Body of pancreas (tissue), 4 donors: Measurements from ENCODE around the gene SCG5. TPM values are rescaled to one million over a fixed set of nuclear protein-coding genes. Genes with fewer than 3 reads are reported as not detected.

ENCODE experiments used
- ATAC-seq: fragments of 150-250 bp; one replicate; pipeline ENCODE4 v1.9.1; 2016
- DNase-seq, 4 donors: peaks; one replicate each; pipeline ENCODE4 v3.0.0-alpha.2; 2019
- H3K27ac ChIP-seq, 4 donors: fragments of 200-600 bp; sonication (generic); 1 replicate in 3 of 4; 2 replicates in 1 of 4; pipeline versions ENCODE4 v1.5.1 to v1.6.1; 2016 to 2019; ENCODE audit warnings: mild to moderate bottlenecking in 1 of 4, mixed read lengths in 1 of 4, moderate library complexity in 1 of 4
- H3K27me3 ChIP-seq, 2 donors: fragments of 200-600 bp; sonication (generic); one replicate each; pipeline ENCODE4 v1.6.0; 2016; ENCODE audit warnings: mild to moderate bottlenecking in 1 of 2
- H3K36me3 ChIP-seq, 2 donors: fragments of 200-600 bp; sonication (generic); replicated peaks in 1 of 2; 2 replicates each; pipeline ENCODE4 v1.5.1; 2016; ENCODE audit warnings: low read depth in 2 of 2; ENCODE audit not compliant: insufficient read depth in 1 of 2
- H3K4me1 ChIP-seq: fragments of 200-600 bp; sonication (generic); one replicate; pipeline ENCODE4 v1.6.0; 2016
- H3K4me3 ChIP-seq, 2 donors: fragments of 200-600 bp; sonication (generic); 1 replicate in 1 of 2; 2 replicates in 1 of 2; pipeline ENCODE4 v1.5.1; 2016 to 2019
- H3K9me3 ChIP-seq, 3 donors: fragments of 200-600 bp; sonication (generic); 1 replicate in 2 of 3; 2 replicates in 1 of 3; pipeline ENCODE4 v1.5.1; 2016
- POLR2A ChIP-seq, 3 donors: fragments of 450-650 bp; IDR thresholded peaks; one replicate each; pipeline ENCODE4 v1.6.1; 2016; ENCODE audit warnings: antibody characterized with exemption in 3 of 3, mild to moderate bottlenecking in 2 of 3
- WGBS, 2 donors: methylation state at CpG; one replicate each; pipeline ENCODE4 v1.1.5; 2017; 5-methylcytosine and 5-hydroxymethylcytosine counted together
- intact Hi-C: fragments of 100-400 bp; cut with DNase I; formaldehyde crosslinking; loops from one replicate; pipeline ENCODE4 v1.15.1; 2023
- total RNA-seq, 2 donors: library from RNA; depleted of rRNA; stranded (reverse); fragments of >200 nt; gene quantifications; one replicate each; pipeline ENCODE4 v1.1.0, GENCODE V29; 2016
- TF ChIP-seq, protein P1 (sequence below), 7 experiments: fragments of 450-650 bp in 4 of 7; fragments of 200-600 bp in 3 of 7; sonication (generic) in 3 of 7; IDR thresholded peaks; one replicate each; pipeline ENCODE4 v1.5.1; 2016 to 2019; ENCODE audit warnings: antibody characterized with exemption in 7 of 7

The SCG5 gene
- total RNA-seq, 2 donors from 2014 or later = 49.4 to 50.1 TPM

DNA sequence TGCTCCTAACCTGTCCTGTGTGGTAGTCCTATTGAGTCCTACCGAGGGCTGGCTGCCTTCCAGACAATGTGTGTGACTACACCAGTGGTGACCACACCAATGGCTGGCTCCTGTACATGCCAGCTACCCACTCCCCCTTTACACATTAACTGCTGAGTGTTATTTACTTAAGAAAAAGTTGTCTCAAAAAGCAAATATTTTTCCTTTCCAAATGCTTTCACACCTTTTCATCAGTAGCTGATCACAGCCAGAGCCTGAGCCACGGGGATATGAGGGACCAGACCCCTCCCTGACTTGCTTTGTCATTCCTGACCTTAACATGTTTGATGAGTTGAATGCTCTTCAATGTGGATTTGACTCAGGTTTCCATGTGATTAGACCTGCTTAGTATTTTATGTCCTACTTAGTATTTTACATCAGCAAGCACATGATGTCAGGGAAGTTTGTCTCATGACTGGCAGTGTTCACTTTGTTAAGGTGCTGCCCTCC is 46.7 kb downstream of the SCG5 start:
- peaks cover 8% of the 10 kb centered on the region for H3K4me1 ChIP-seq
- peak; percentile 87 for ATAC-seq
- WGBS, 2 donors = 14 to 23% methylated on average over 2 of the region's 2 CpGs
- TF ChIP-seq, protein P1, sequence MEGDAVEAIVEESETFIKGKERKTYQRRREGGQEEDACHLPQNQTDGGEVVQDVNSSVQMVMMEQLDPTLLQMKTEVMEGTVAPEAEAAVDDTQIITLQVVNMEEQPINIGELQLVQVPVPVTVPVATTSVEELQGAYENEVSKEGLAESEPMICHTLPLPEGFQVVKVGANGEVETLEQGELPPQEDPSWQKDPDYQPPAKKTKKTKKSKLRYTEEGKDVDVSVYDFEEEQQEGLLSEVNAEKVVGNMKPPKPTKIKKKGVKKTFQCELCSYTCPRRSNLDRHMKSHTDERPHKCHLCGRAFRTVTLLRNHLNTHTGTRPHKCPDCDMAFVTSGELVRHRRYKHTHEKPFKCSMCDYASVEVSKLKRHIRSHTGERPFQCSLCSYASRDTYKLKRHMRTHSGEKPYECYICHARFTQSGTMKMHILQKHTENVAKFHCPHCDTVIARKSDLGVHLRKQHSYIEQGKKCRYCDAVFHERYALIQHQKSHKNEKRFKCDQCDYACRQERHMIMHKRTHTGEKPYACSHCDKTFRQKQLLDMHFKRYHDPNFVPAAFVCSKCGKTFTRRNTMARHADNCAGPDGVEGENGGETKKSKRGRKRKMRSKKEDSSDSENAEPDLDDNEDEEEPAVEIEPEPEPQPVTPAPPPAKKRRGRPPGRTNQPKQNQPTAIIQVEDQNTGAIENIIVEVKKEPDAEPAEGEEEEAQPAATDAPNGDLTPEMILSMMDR (IDR thresholded peaks at IDR 0.05) = no peak
- no peak for TF ChIP-seq POLR2A (IDR thresholded peaks at IDR 0.05)
- DNase-seq = peak; percentile 75 to 91 (median 84)
- intact Hi-C loops = no loop called here
- H3K9me3 ChIP-seq = no peaks in the 10 kb centered on the region
- no peak overlapping the region for H3K27ac ChIP-seq
- H3K27me3 ChIP-seq = no peaks in the 10 kb centered on the region
- H3K4me3 ChIP-seq = no peak overlapping the region
- no peaks in the 10 kb centered on the region for H3K36me3 ChIP-seq

DNA sequence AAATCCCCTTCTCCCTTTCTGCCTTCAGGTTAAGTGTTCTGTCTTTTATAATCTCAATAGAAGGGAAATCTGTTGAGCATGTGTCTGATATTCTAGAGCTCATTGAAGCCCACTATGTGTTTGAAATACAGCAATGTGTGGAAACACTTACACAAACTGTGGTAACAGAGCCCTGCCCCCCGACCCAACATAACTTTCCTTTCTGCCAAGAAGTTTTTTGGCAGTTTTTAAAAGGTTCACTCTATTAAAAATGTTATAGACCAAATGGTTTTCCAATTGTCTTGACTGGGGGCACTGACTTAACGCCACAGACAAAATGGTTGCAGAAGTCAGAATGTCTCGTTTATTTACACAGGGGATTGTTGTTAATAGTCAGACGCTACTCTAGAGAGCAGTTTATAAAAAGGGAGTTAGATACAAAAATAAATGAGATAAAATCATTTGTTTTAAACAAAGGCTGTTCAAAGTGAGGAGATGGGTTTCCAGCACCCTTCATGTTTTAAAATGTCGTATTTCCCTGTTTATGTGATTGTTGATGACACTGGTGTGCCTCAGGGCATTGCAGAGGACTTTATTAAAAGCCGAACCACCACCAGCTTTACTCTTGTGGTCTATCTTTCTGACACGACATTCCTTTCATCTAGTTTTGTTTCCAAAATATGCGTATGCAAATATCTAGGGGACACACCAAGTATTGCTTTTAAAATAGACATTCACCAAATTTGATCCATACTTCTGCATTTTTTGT is 49.6 kb downstream of the SCG5 start:
- intact Hi-C loops = no loop called here
- Histone ChIP-seq H3K4me3 (no peak overlapping the region), H3K27ac (no peak overlapping the region), H3K27me3 (no peaks in the 10 kb centered on the region), H3K4me1 (peaks cover 8% of the 10 kb centered on the region), H3K36me3 (no peaks in the 10 kb centered on the region), H3K9me3 (no peaks in the 10 kb centered on the region)
- TF ChIP-seq POLR2A (IDR thresholded peaks at IDR 0.05) = no peak
- TF ChIP-seq, protein P1 (IDR thresholded peaks at IDR 0.05) = no peak
- DNase-seq = no peak
- WGBS, 2 donors = 78 to 85% methylated on average over 8 of the region's 8 CpGs
- ATAC-seq = no peak

DNA sequence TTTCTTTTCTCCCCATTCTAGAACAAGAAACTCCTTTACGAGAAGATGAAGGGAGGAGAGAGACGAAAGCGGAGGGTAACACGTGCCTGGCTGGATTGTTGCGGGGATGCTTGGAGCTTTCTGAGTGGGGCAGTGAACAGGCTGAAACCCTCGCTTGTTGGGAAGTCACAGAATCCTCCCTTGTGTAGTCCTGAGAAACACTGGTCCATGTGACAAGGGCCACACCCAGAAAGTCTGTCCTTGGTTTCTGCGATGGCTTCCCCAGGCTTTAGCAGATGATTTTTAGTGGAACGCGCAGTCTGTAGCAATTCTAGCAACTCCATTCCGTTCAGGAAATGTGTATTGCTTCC is 50.2 kb downstream of the SCG5 start:
- no peak for TF ChIP-seq POLR2A (IDR thresholded peaks at IDR 0.05)
- TF ChIP-seq, protein P1 (IDR thresholded peaks at IDR 0.05) = no peak
- H3K27me3 ChIP-seq = no peaks in the 10 kb centered on the region
- no peaks in the 10 kb centered on the region for H3K36me3 ChIP-seq
- no peak overlapping the region for H3K27ac ChIP-seq
- no peak for ATAC-seq
- intact Hi-C loops = no loop called here
- WGBS, 2 donors = 91 to 92% methylated on average over 10 of the region's 10 CpGs
- no peaks in the 10 kb centered on the region for H3K9me3 ChIP-seq
- DNase-seq = no peak
- H3K4me3 ChIP-seq = no peak overlapping the region
- H3K4me1 ChIP-seq = peaks cover 8% of the 10 kb centered on the region

DNA sequence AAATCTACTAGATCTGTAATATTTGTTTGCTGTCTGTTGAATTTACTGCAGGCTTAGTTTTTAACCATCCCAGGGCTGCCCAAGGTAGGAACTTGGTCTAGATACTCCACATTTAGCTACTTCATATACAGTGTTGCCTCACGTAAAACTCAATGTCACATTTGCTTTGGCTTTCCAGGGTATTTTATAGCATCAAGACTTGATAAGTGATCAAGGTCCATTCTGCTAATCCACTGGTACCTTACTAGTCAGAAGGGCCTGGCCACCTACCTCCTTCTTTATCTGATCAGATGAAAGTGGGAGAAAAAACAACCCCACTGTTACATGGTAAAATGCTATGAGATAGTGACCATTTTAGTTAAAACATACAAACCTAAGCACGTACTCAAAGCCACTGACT is 50.8 kb downstream of the SCG5 start:
- no peaks in the 10 kb centered on the region for H3K9me3 ChIP-seq
- no peaks in the 10 kb centered on the region for H3K36me3 ChIP-seq
- no peaks in the 10 kb centered on the region for H3K27me3 ChIP-seq
- no peak for TF ChIP-seq POLR2A (IDR thresholded peaks at IDR 0.05)
- TF ChIP-seq, protein P1 (IDR thresholded peaks at IDR 0.05) = no peak
- intact Hi-C loops = no loop called here
- H3K4me1 ChIP-seq = peaks cover 8% of the 10 kb centered on the region
- no peak overlapping the region for H3K27ac ChIP-seq
- ATAC-seq (no peak), DNase-seq (no peak)
- WGBS, 2 donors = 94% methylated on average over 2 of the region's 2 CpGs
- no peak overlapping the region for H3K4me3 ChIP-seq
